Measurements from ENCODE around the gene ANKRD18B.
"Not testable (repeated sequence)": the region's sequence is repeated elsewhere in the genome, so short reads cannot be mapped to it uniquely, and the experiment has no call there.

The ANKRD18B gene

GRCh38 chr9:33523397-33524305, at the start of gene ANKRD18B:
TSS of gene ANKRD18B (plus strand) at chr9:33524251. CDS start at chr9:33524490, 239 bp downstream.
- not testable (repeated sequence) for DNase-seq

- DNase-seq, result no peak
Observed at GRCh38 chr9:33475357-33475756, 48.7 kb upstream of the ANKRD18B start.

DNA sequence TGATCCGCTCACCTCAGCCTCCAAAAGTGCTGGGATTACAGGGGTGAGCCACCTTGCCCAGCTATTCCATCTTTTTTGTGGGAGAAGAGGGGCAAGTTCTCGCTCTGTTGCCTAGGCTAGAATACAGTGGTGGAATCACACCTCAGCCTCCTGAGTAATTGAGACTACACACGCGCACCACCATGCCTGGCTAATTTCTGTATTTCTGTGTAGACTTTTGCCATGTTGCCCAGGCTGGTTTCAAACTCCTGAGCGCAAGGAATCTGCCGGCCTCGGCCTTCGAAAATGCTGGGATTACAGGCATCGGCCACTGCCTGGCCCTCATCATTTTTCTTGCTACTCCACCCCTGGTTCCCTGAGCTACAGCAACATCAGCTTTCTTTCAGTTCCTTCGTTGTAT, 47.5 kb upstream of the ANKRD18B start:
- no peak for DNase-seq

- no peak for DNase-seq
Observed at GRCh38 chr9:33480106-33480505, 43.9 kb upstream of the ANKRD18B start.

GRCh38 chr9:33480976-33481375, 43.1 kb upstream of the ANKRD18B start:
- no peak for DNase-seq

- not testable (repeated sequence) for DNase-seq
Observed at GRCh38 chr9:33485312-33485711, 38.7 kb upstream of the ANKRD18B start.

- DNase-seq, result no peak
Observed at GRCh38 chr9:33489066-33489465, 35.0 kb upstream of the ANKRD18B start.

- DNase-seq, result not testable (repeated sequence)
Observed at GRCh38 chr9:33493819-33494218, 30.2 kb upstream of the ANKRD18B start.

DNA sequence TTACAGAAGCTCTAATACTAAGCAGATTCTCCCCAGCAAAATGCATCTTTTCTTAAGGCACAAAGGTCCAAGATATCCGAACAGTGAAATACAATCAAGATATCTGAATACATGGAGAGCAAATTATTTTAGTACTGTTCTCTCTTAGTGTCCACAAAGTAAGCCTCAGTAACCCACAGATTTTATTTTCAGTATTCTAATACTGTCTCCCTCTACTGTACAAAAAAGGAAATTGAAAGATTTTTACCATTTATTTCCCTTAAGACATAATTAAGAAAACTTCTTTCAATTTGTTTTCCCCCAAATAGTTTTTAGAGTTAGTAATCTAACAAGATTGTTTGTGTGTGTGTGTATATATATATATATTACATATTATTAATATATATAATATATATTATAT, 25.7 kb upstream of the ANKRD18B start:
- peak; percentile 10 for DNase-seq

- DNase-seq, result no peak
Observed at GRCh38 chr9:33506626-33507370, 17.3 kb upstream of the ANKRD18B start.

DNA sequence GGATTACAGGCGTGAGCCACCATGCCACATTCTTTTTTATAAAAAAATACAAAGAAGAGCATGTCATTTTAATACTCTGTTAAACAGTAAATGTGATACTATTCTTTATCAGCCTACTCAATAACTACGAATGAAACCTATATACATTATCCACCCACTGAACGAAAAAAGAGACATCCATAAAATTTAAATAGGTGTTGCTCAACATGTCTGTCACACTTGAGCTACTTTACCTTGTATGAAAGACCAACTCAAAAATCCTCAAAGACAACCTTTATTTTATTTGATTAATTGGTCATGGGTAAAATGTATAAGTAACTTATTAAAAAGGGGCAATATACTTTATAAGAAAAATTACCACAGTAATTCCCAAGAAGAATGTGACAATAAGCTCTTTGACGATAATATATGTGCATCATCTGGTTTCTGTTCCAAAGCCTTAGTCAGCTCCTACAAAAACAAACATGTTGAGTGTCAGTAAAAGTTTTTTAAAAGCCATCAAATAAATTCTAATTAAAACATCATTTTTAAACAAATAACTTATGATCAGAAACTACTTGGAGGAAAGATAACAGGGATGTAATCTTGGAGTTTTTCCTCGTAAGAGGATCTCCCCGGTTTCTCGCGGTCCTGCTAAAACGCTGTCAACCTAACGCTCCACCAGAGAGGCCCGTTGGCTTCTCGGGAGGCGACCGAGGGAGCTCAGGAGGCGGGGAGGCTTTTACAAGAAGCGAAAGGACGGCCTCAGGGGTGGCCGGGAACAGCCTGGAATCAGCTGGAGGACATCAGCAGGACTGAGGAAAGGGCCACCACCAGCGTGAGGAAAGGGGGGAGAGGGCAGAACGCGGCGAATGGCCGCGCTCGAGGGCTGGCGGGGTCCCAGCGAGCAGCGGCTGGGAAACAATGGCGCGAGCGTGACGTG, 13.5 kb upstream of the ANKRD18B start:
- DNase-seq, result peak; percentile 69

DNA sequence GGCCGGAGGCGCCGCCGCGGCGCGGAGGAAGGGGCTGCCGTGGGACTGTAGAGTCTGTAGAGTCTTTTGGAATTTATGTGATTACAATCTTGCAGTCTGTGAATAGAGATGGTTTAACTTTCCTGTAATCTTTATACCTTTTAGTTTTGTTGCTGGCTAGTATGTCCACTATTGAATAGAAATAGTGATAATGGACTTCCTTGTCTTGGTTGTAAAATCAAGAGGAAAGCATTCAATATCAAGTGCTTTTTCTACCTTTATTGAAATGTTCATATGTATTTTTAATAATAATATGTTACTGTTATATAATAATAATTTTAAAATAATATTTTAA, 12.9 kb upstream of the ANKRD18B start:
- DNase-seq, result not testable (repeated sequence)

DNA sequence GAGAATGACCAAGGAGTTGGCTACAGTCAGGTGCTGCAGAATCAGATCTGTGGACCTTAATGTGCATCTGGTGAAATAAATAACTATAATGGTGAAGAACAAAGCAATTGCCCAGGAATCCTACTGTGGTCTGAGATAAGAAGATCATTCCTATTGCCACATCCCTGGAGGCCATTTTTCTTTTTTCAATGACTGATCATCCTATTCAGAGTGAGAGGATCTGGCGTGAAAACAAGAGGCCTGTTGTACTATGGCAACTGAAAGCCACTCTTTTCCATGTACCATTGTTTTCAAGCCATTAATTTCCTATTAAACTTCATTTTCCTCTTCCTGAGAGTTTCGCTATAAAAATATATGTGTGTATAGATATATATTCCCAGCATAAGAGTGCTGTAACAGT, 11.5 kb upstream of the ANKRD18B start:
- not testable (repeated sequence) for DNase-seq

DNA sequence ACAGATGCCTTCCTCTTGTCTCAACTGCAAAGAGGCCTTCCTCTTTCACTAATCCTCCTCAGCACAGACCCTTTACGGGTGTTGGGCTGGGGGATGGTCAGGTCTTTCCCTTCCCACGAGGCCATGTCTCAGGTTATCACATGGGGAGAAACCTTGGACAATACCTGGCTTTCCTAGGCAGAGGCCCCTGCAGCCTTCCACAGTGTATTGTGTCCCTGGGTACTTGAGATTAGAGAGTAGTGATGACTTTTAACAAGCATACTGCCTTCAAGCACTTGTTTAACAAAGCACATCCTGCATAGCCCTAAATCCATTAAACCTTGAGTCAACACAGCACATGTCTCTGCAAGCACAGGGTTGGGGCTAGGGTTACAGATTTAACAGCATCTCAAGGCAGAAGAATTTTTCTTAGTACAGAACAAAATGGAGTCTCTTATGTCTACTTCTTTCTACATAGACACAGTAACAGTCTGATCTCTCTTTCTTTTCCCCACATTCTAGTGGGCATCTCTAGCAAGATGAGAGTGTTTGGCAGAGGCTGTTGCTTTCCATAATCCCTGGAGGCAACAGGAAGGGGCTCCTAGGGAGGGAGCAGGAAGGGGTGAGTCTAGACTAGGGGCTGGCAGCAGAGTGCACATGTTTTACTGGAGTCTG, 8.6 kb upstream of the ANKRD18B start:
- not testable (repeated sequence) for DNase-seq

GRCh38 chr9:33516397-33516796, 7.7 kb upstream of the ANKRD18B start:
- DNase-seq, result not testable (repeated sequence)

DNA sequence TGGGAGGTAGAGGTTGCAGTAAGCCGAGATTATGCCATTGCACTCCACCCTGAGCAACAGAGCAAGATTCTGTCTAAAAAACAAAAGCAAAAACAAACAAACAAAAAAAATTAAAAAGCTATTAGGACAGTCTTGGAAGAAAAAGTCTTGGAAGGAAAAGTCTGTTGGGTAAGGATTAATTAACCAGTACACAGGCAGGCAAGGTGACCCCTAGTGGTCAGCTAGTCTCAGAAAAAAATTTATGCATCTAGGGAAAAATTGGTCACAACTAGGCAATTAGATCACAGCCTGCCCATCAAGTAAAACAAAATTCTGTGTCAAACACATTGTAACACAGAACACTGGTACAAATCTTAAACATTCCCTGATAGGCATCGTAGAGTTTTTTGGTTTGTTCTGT, 6.7 kb upstream of the ANKRD18B start:
- DNase-seq, result no peak

DNA sequence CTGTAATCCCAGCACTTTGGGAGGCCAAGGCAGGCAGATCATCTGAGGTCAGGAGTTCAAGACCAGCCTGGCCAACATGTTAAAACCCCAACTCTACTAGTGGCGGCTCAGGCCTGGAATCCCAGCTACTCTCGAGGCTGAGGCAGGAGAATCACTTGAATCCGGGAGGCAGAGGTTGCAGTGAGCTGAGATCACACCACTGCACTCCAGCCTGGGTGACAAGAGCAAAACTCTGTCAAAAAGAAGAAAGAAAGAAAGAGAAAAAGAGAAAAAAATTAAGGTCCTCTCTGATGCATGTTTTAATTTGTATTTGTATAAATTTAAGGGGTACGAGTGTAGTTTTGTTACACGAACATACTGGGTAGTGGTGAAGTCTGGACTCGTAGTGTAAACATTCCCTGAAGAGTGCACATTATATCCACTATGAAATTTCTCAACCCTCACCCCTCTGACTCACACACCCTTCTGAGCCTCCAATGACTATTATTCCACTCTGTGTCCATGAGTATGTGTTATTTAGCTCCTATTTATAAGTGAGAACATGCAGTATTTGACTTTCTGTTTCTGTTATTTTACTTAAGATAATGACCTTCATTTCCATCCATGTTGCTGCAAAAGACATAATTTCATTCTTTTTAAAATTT, 6.0 kb upstream of the ANKRD18B start:
- DNase-seq, result not testable (repeated sequence)

- not testable (repeated sequence) for DNase-seq
Observed at GRCh38 chr9:33521861-33522260, 2.2 kb upstream of the ANKRD18B start.

DNA sequence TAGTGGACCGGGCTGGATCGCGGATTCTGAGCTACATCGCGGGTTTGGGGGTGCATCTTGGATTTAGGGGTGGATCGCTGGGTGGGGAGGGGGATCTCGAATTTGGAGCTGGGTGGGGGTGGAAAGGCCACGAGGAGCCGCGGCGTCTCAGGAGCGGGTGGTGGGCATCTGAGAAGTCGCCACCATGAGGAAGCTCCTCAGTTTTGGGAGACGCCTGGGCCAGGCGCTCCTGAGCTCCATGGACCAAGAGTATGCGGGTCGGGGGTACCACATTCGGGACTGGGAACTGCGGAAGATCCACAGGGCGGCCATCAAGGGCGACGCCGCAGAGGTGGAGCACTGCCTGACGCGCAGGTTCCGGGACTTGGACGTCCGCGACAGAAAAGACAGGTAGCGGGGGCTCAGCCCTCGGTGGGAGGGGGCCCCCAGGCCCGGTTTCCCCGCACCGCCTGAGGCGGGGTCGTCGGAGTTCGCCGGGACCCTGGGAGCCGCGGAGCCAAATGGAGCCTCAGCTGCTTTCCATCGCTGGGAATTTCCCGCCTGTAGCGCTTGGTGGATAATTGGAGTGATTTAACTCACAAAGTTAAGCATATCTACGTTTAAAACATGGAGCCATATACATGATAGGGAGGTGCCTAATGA, 376 bp downstream of the ANKRD18B start:
- DNase-seq, result no peak

DNA sequence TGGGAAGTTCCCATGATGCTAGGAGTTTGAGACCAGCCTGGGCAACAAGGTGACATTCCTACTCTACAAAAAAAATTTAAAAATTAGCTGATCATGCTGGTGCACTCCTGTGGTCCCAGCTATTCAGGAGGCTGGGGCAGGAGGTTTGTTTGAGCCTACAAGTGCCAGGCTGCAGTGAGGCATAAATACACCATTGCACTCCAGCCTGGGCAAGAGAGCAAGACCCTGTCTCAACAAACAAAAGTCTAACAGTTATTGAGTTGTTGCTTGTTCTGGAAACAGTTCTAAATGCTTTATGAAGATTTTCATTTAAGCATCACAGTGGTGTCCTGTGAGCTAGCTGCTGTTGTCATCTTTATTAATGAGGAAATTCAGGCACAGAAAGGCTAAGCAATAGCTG, 4.0 kb downstream of the ANKRD18B start:
- DNase-seq, result not testable (repeated sequence)

DNA sequence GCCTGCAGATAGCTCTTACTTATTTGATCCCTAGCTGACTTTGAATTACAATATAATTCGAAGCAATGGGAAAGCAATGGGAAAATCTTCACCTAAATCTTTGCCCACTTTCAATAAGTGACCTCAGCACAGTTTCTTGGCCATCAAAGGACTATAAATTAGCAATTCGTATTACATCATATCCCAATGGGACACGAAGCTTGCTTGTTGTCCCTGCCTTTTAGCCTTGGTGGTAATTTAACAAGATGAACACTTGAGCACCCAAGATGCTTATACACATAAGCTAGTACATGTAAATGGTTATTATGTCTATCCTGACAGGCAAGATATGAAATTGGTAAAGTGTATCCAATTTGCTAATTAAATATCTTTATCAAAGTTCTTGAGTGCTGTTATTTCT, 9.9 kb downstream of the ANKRD18B start:
- DNase-seq, result not testable (repeated sequence)

All from KG1 (cell line).